HFF-Myc (cell line): ENCODE measurements around the gene FARSA.
"Not testable (repeated sequence)": the region's sequence is repeated elsewhere in the genome, so short reads cannot be mapped to it uniquely, and the experiment has no call there.

Source experiments
- DNase-seq: peaks from one replicate; pipeline ENCODE4 v3.0.0-alpha.2; 2011; ENCODE audit warnings: low read depth; ENCODE audit errors: extremely low read depth
- H3K4me3 ChIP-seq: replicated peaks from 2 replicates; pipeline ENCODE4 v1.5.1; 2011; ENCODE audit warnings: low read depth, mild to moderate bottlenecking, control low read depth, low read length
- CTCF ChIP-seq: IDR thresholded peaks from 2 replicates; pipeline ENCODE4 v1.5.1; 2012; ENCODE audit warnings: mild to moderate bottlenecking, low read depth, low read length, control low read depth; ENCODE audit errors: missing control alignments

The FARSA gene

GRCh38 chr19:12918253-12918652, 15.3 kb downstream of the FARSA start:
- no peak overlapping the region for H3K4me3 ChIP-seq
- DNase-seq = no peak
- no peak for TF ChIP-seq CTCF

- DNase-seq, H3K4me3 ChIP-seq: not testable (repeated sequence)
Measured at GRCh38 chr19:12915860-12916259, 17.7 kb downstream of the FARSA start.

- TF ChIP-seq CTCF = no peak
- no peak overlapping the region for H3K4me3 ChIP-seq
- no peak for DNase-seq
Measured at GRCh38 chr19:12913851-12914690, 19.4 kb downstream of the FARSA start.

GRCh38 chr19:12913011-12913561, 20.4 kb downstream of the FARSA start:
- no peak for DNase-seq
- no peak for TF ChIP-seq CTCF
- H3K4me3 ChIP-seq = no peak overlapping the region

GRCh38 chr19:12912571-12912970, 20.9 kb downstream of the FARSA start:
- H3K4me3 ChIP-seq = no peak overlapping the region
- no peak for TF ChIP-seq CTCF
- no peak for DNase-seq

GRCh38 chr19:12907166-12907565, 26.3 kb downstream of the FARSA start:
- DNase-seq = no peak
- H3K4me3 ChIP-seq = no peak overlapping the region
- TF ChIP-seq CTCF = no peak

- no peak for DNase-seq
- H3K4me3 ChIP-seq = no peak overlapping the region
- no peak for TF ChIP-seq CTCF
Measured at GRCh38 chr19:12899891-12900518, 33.5 kb downstream of the FARSA start.
